CD4-positive, alpha-beta T cell treated with Interleukin-6 for 4 hours (primary cell): Measurements from ENCODE around the gene DPM2.

ENCODE experiments used
- DNase-seq: peaks from one replicate; pipeline ENCODE4 v3.0.0-alpha.2; 2020; ENCODE audit warnings: mixed read lengths

The DPM2 gene

GRCh38 chr9:127972236-127972871, 34.7 kb upstream of the DPM2 start:
- peak; percentile 31 for DNase-seq

- DNase-seq, result peak; percentile 44
These were observed 33.9 kb upstream of the DPM2 start for GRCh38 chr9:127971357-127972235.

GRCh38 chr9:127970401-127971313, 33.0 kb upstream of the DPM2 start:
- peak; percentile 81 for DNase-seq

GRCh38 chr9:127968700-127969383, 31.2 kb upstream of the DPM2 start:
- DNase-seq, result peak; percentile 14

- peak; percentile 71 for DNase-seq
These were observed 30.4 kb upstream of the DPM2 start for GRCh38 chr9:127968042-127968441.

GRCh38 chr9:127967151-127967809, 29.6 kb upstream of the DPM2 start:
- peak; percentile 30 for DNase-seq

GRCh38 chr9:127966416-127967150, 28.9 kb upstream of the DPM2 start:
- DNase-seq, result no peak

GRCh38 chr9:127965953-127966352, 28.3 kb upstream of the DPM2 start:
- DNase-seq, result no peak

- DNase-seq, result peak; percentile 39
These were observed 25.9 kb upstream of the DPM2 start for GRCh38 chr9:127963359-127964064.

GRCh38 chr9:127963041-127963358, 25.3 kb upstream of the DPM2 start:
- DNase-seq, result no peak

- no peak for DNase-seq
These were observed 24.6 kb upstream of the DPM2 start for GRCh38 chr9:127962278-127962677.

GRCh38 chr9:127961613-127962155, 24.0 kb upstream of the DPM2 start:
- no peak for DNase-seq

- DNase-seq, result no peak
These were observed 23.5 kb upstream of the DPM2 start for GRCh38 chr9:127961155-127961490.

GRCh38 chr9:127960410-127961154, 22.9 kb upstream of the DPM2 start:
- no peak for DNase-seq

- no peak for DNase-seq
These were observed 22.3 kb upstream of the DPM2 start for GRCh38 chr9:127959841-127960409.

- no peak for DNase-seq
These were observed 21.7 kb upstream of the DPM2 start for GRCh38 chr9:127959398-127959797.

GRCh38 chr9:127958728-127959127, 21.1 kb upstream of the DPM2 start:
- DNase-seq, result no peak

- peak; percentile 88 for DNase-seq
These were observed 17.8 kb upstream of the DPM2 start for GRCh38 chr9:127955294-127956015.

- DNase-seq, result no peak
These were observed 17.2 kb upstream of the DPM2 start for GRCh38 chr9:127954831-127955293.
